MM.1S (cell line): ENCODE data around the gene SEPTIN10.

ENCODE experiments used
- CTCF ChIP-seq: fragments of 300-600 bp; sonication (generic); IDR thresholded peaks from 2 replicates; pipeline ENCODE4 v1.5.1; 2016; ENCODE audit warnings: antibody characterized with exemption, low read length, mixed read lengths
- EZH2 ChIP-seq: fragments of 300-600 bp; sonication (generic); optimal IDR thresholded peaks from 2 replicates; pipeline ENCODE3; 2017; ENCODE audit warnings: low read depth, mild to moderate bottlenecking, antibody characterized with exemption, low read length, mixed read lengths
- EZH2phosphoT487 ChIP-seq: fragments of 300-600 bp; sonication (generic); IDR thresholded peaks from 2 replicates; pipeline ENCODE4 v1.6.1; 2018; ENCODE audit warnings: antibody characterized with exemption, low read length

GRCh38 chr2:109529532-109530449 lies 84.0 kb downstream of the SEPTIN10 start:
- TF ChIP-seq EZH2phosphoT487 (no peak), CTCF (no peak), EZH2 (no peak)
